K562 (cell line): ENCODE measurements around the gene LDLR. TPM values are rescaled to one million over a fixed set of nuclear protein-coding genes. Genes with fewer than 3 reads are reported as not detected.
A peak's percentile ranks its signal among the peaks of the same experiment; 100 is the strongest.

ENCODE experiments used
- ESRRB ChIP-seq: fragments of 250-450 bp; sonication (Bioruptor Pico); IDR thresholded peaks from 2 replicates; pipeline ENCODE4 v1.5.0; 2020; ENCODE audit warnings: mild to moderate bottlenecking, moderate library complexity, borderline replicate concordance
- FOXK1 ChIP-seq: sonication (generic); formaldehyde crosslinking; IDR thresholded peaks from 2 replicates; pipeline ENCODE4 v1.8.0; 2022; ENCODE audit warnings: missing genetic modification reagents, mild to moderate bottlenecking, borderline replicate concordance
- GABPB1 ChIP-seq: sonication (generic); formaldehyde crosslinking; IDR thresholded peaks from 2 replicates; pipeline ENCODE4 v1.8.0; 2022; ENCODE audit warnings: mild to moderate bottlenecking, missing genetic modification reagents
- GTF2A2 ChIP-seq: IDR thresholded peaks from 2 replicates; pipeline ENCODE4 v1.6.1; 2016; ENCODE audit warnings: mild to moderate bottlenecking, missing genetic modification characterization, missing compliant biosample characterization
- HMG20A ChIP-seq: fragments of 450-650 bp; formaldehyde crosslinking; conservative IDR thresholded peaks from 2 replicates; pipeline ENCODE4 v1.4.0; 2020; ENCODE audit warnings: mild to moderate bottlenecking, mixed read lengths
- NCOR1 ChIP-seq: fragments of 450-650 bp; IDR thresholded peaks from 2 replicates; pipeline ENCODE4 v1.6.1; 2016; ENCODE audit warnings: mild to moderate bottlenecking, moderate library complexity
- NEUROD1 ChIP-seq: fragments of 150-350 bp; IDR thresholded peaks from 2 replicates; pipeline ENCODE4 v1.6.1; 2014; ENCODE audit warnings: borderline replicate concordance, low read length, low read depth; ENCODE audit not compliant: partially characterized antibody
- PCBP1 ChIP-seq: fragments of 200-400 bp; formaldehyde crosslinking; IDR thresholded peaks from 2 replicates; pipeline ENCODE4 v1.6.1; 2018; ENCODE audit warnings: mild to moderate bottlenecking, low read depth, low read length; ENCODE audit not compliant: poor library complexity, severe bottlenecking
- POLR2AphosphoS2 ChIP-seq: IDR thresholded peaks from 2 replicates; pipeline ENCODE4 v1.6.1; 2012; ENCODE audit warnings: low read length, improper control_type of control experiment
- RBM22 ChIP-seq: fragments of 200-400 bp; formaldehyde crosslinking; IDR thresholded peaks from 2 replicates; pipeline ENCODE4 v1.6.1; 2018; ENCODE audit warnings: low read length, low read depth; ENCODE audit not compliant: poor library complexity, severe bottlenecking
- SIN3A ChIP-seq, 2 experiments: fragments of 150-350 bp in 1 of 2; IDR thresholded peaks; 2 replicates each; pipeline ENCODE4 v1.6.1; 2011 to 2016; ENCODE audit warnings: borderline replicate concordance in 2 of 2, low read depth in 2 of 2, low read length in 2 of 2, mild to moderate bottlenecking in 2 of 2, moderate library complexity in 2 of 2; ENCODE audit not compliant: control insufficient read depth in 1 of 2
- TCF7L2 ChIP-seq: fragments of 150-350 bp; IDR thresholded peaks from 2 replicates; pipeline ENCODE4 v1.6.1; 2016; ENCODE audit warnings: low read depth, mild to moderate bottlenecking, low read length, moderate library complexity
- polyA plus RNA-seq, 8 experiments: library from polyadenylated mRNA; depleted of rRNA in 4 of 8; stranded (reverse) in 5 of 8; unstranded in 3 of 8; fragments of >200 nt; fragmentation: Nextera tagmentation in 2 of 8; fragmentation: Illumina TruSeq in 1 of 8; extraction: Ambion mirVana in 2 of 8; extraction: Trizol in 1 of 8; gene quantifications; 2 replicates each; pipeline versions ENCODE4 v1.2.1 to v1.2.3, GENCODE V29; 2011 to 2014; ENCODE audit warnings: inconsistent platforms in 1 of 8, missing spikeins in 1 of 8
- total RNA-seq, 7 experiments: library from RNA; depleted of rRNA in 6 of 7; stranded (reverse); fragments of >200 nt in 6 of 7; fragmentation: Illumina TruSeq in 2 of 7; extraction: Trizol in 2 of 7; gene quantifications; 2 replicates each; pipeline versions ENCODE4 v1.2.1 to v1.2.3, GENCODE V29; 2011 to 2021; ENCODE audit warnings: low replicate concordance in 1 of 7
- TF ChIP-seq, protein P1 (sequence below): fragments of 200-800 bp; sonication (Bioruptor generic); IDR thresholded peaks from 2 replicates; pipeline ENCODE4 v1.6.1; 2016; ENCODE audit warnings: missing genetic modification characterization, missing compliant biosample characterization
- TF ChIP-seq, protein P2 (sequence below): IDR thresholded peaks from 2 replicates; pipeline ENCODE4 v1.6.1; 2011; ENCODE audit not compliant: insufficient read length; ENCODE audit errors: extremely low read depth
- TF ChIP-seq, protein P3 (sequence below): fragments of 150-350 bp; conservative IDR thresholded peaks from 2 replicates; pipeline ENCODE4 v1.6.1; 2014; ENCODE audit warnings: low read length
- TF ChIP-seq, protein P4 (sequence below): sonication (generic); formaldehyde crosslinking; IDR thresholded peaks from 2 replicates; pipeline ENCODE4 v1.8.1; 2022; ENCODE audit warnings: missing genetic modification reagents

The LDLR gene
- total and polyA plus RNA-seq, 9 of the 15 experiments (the other 6 are each of a cell fraction or from before 2014, with no cell fraction given): 19.9 to 114 (median 56.3) TPM

DNA sequence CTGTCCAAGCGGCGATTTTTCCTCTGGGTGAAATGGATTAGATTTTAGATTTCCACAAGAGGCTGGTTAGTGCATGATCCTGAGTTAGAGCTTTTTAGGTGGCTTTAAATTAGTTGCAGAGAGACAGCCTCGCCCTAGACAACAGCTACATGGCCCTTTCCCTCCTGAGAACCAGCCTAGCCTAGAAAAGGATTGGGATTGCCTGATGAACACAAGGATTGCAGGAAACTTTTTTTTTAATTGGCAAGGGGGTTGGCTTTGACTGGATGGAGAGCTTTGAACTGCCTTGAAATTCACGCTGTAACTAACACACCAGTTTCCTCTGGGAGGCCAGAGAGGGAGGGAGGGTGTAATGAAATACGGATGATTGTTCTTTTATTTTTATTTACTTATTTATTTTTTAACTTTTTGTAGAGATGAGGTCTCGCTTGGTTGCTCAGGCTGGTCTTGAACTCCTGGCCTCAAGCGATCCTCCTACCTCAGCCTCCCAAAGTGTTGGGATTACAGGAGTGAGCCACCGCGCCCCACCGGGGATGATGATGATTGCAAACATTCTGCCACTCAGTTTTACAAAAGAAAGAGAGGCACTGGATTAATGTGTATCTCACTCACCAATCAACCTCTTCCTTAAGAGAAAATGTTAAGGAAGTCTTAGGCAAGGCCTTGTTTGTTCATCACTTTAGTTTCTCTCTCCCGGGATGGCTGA, 1.9 kb downstream of the LDLR start (continued):
- TF ChIP-seq, protein P1, sequence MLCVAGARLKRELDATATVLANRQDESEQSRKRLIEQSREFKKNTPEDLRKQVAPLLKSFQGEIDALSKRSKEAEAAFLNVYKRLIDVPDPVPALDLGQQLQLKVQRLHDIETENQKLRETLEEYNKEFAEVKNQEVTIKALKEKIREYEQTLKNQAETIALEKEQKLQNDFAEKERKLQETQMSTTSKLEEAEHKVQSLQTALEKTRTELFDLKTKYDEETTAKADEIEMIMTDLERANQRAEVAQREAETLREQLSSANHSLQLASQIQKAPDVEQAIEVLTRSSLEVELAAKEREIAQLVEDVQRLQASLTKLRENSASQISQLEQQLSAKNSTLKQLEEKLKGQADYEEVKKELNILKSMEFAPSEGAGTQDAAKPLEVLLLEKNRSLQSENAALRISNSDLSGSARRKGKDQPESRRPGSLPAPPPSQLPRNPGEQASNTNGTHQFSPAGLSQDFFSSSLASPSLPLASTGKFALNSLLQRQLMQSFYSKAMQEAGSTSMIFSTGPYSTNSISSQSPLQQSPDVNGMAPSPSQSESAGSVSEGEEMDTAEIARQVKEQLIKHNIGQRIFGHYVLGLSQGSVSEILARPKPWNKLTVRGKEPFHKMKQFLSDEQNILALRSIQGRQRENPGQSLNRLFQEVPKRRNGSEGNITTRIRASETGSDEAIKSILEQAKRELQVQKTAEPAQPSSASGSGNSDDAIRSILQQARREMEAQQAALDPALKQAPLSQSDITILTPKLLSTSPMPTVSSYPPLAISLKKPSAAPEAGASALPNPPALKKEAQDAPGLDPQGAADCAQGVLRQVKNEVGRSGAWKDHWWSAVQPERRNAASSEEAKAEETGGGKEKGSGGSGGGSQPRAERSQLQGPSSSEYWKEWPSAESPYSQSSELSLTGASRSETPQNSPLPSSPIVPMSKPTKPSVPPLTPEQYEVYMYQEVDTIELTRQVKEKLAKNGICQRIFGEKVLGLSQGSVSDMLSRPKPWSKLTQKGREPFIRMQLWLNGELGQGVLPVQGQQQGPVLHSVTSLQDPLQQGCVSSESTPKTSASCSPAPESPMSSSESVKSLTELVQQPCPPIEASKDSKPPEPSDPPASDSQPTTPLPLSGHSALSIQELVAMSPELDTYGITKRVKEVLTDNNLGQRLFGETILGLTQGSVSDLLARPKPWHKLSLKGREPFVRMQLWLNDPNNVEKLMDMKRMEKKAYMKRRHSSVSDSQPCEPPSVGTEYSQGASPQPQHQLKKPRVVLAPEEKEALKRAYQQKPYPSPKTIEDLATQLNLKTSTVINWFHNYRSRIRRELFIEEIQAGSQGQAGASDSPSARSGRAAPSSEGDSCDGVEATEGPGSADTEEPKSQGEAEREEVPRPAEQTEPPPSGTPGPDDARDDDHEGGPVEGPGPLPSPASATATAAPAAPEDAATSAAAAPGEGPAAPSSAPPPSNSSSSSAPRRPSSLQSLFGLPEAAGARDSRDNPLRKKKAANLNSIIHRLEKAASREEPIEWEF (CRISPR knock-in tag): no peak
- TF ChIP-seq NCOR1 (no peak), FOXK1 (CRISPR knock-in tag) (0 out of 2 replicates have a peak, but pooled peaks have one; percentile 3), HMG20A (CRISPR knock-in tag) (no peak), TCF7L2 (no peak), PCBP1 (no peak), GTF2A2 (tag) (no peak), RBM22 (no peak), GABPB1 (CRISPR knock-in tag) (no peak), ESRRB (CRISPR knock-in tag) (no peak), SIN3A (IDR thresholded peaks at IDR 0.05; ENCODE audit: borderline replicate concordance in 2 of 2, control insufficient read depth in 1 of 2, low read depth in 2 of 2, low read length in 2 of 2) (0 out of 4 replicates have a peak, but pooled peaks of 1 of the 2 experiments have one; percentile 18), POLR2AphosphoS2 (no peak), NEUROD1 (no peak)
- TF ChIP-seq, protein P2, sequence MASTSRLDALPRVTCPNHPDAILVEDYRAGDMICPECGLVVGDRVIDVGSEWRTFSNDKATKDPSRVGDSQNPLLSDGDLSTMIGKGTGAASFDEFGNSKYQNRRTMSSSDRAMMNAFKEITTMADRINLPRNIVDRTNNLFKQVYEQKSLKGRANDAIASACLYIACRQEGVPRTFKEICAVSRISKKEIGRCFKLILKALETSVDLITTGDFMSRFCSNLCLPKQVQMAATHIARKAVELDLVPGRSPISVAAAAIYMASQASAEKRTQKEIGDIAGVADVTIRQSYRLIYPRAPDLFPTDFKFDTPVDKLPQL: no peak
- TF ChIP-seq, protein P3, sequence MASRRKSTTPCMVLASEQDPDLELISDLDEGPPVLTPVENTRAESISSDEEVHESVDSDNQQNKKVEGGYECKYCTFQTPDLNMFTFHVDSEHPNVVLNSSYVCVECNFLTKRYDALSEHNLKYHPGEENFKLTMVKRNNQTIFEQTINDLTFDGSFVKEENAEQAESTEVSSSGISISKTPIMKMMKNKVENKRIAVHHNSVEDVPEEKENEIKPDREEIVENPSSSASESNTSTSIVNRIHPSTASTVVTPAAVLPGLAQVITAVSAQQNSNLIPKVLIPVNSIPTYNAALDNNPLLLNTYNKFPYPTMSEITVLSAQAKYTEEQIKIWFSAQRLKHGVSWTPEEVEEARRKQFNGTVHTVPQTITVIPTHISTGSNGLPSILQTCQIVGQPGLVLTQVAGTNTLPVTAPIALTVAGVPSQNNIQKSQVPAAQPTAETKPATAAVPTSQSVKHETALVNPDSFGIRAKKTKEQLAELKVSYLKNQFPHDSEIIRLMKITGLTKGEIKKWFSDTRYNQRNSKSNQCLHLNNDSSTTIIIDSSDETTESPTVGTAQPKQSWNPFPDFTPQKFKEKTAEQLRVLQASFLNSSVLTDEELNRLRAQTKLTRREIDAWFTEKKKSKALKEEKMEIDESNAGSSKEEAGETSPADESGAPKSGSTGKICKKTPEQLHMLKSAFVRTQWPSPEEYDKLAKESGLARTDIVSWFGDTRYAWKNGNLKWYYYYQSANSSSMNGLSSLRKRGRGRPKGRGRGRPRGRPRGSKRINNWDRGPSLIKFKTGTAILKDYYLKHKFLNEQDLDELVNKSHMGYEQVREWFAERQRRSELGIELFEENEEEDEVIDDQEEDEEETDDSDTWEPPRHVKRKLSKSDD: no peak
- TF ChIP-seq, protein P4, sequence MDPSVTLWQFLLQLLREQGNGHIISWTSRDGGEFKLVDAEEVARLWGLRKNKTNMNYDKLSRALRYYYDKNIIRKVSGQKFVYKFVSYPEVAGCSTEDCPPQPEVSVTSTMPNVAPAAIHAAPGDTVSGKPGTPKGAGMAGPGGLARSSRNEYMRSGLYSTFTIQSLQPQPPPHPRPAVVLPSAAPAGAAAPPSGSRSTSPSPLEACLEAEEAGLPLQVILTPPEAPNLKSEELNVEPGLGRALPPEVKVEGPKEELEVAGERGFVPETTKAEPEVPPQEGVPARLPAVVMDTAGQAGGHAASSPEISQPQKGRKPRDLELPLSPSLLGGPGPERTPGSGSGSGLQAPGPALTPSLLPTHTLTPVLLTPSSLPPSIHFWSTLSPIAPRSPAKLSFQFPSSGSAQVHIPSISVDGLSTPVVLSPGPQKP (CRISPR knock-in tag): no peak
